Measurements from ENCODE around the gene DGKD.

- TF ChIP-seq POLR2A (IDR thresholded peaks at IDR 0.05; ENCODE audit: low read depth, low read length) (no peak), POLR2AphosphoS5 (IDR thresholded peaks at IDR 0.05; ENCODE audit: low read depth, low read length) (no peak), TAF1 (IDR thresholded peaks at IDR 0.05; ENCODE audit: low read depth, low read length) (no peak), POU2F2 (IDR thresholded peaks at IDR 0.05; ENCODE audit: low read depth, low read length) (no peak)
These were observed 76.4 kb downstream of the DGKD start for GRCh38 chr2:233430651-233431050.

Data from GM12891 (cell line).